Kidney tubule cell (primary cell): ENCODE data around the gene THOC6.
"Not testable (repeated sequence)": the region's sequence is repeated elsewhere in the genome, so short reads cannot be mapped to it uniquely, and the experiment has no call there.

Source experiments
- DNase-seq: peaks from one replicate; pipeline ENCODE4 v3.0.0-alpha.2; 2018; ENCODE audit warnings: low spot score

Gene THOC6

GRCh38 chr16:3054965-3055733, 31.3 kb downstream of the THOC6 start:
- no peak for DNase-seq

GRCh38 chr16:3055734-3056115, 31.9 kb downstream of the THOC6 start:
- DNase-seq, result not testable (repeated sequence)

- no peak for DNase-seq
Observed at GRCh38 chr16:3056336-3057180, 32.7 kb downstream of the THOC6 start.

GRCh38 chr16:3057181-3058138, 33.6 kb downstream of the THOC6 start:
- no peak for DNase-seq

- peak; percentile 60 for DNase-seq
Observed at GRCh38 chr16:3058139-3059030, 34.5 kb downstream of the THOC6 start.

GRCh38 chr16:3059041-3059722, 35.3 kb downstream of the THOC6 start:
- peak; percentile 95 for DNase-seq

- no peak for DNase-seq
Observed at GRCh38 chr16:3059723-3060242, 35.9 kb downstream of the THOC6 start.

GRCh38 chr16:3060339-3061127, 36.7 kb downstream of the THOC6 start:
- no peak for DNase-seq

GRCh38 chr16:3062553-3062952, 38.7 kb downstream of the THOC6 start:
- no peak for DNase-seq

GRCh38 chr16:3063625-3064386, 40.0 kb downstream of the THOC6 start:
- no peak for DNase-seq

GRCh38 chr16:3065069-3065741, 41.4 kb downstream of the THOC6 start, which contains the start of gene IL32:
Gene IL32, plus strand, starts transcription at chr16:3065640. Its CDS starts 172 bp downstream, at chr16:3065812.
- peak; percentile 96 for DNase-seq

GRCh38 chr16:3065742-3066439, 42.1 kb downstream of the THOC6 start:
- no peak for DNase-seq

GRCh38 chr16:3066440-3066748, 42.6 kb downstream of the THOC6 start:
- DNase-seq, result no peak

- no peak for DNase-seq
Observed at GRCh38 chr16:3068487-3068886, 44.7 kb downstream of the THOC6 start.

- DNase-seq, result not testable (repeated sequence)
Observed at GRCh38 chr16:3069146-3069545, 45.3 kb downstream of the THOC6 start.

- peak; percentile 35 for DNase-seq
Observed at GRCh38 chr16:3070608-3071111, 46.8 kb downstream of the THOC6 start.

- DNase-seq, result peak; percentile 61
Observed at GRCh38 chr16:3071655-3072054, 47.8 kb downstream of the THOC6 start.
